NCI-H2171 treated with DMSO at 0.1 percent for 48 hours (cell line): Measurements from ENCODE around the gene DQX1.

Source experiments
- DNase-seq: peaks from one replicate; lab custom pipeline; 2025; lab: John Stamatoyannopoulos, UW

The DQX1 gene

DNA sequence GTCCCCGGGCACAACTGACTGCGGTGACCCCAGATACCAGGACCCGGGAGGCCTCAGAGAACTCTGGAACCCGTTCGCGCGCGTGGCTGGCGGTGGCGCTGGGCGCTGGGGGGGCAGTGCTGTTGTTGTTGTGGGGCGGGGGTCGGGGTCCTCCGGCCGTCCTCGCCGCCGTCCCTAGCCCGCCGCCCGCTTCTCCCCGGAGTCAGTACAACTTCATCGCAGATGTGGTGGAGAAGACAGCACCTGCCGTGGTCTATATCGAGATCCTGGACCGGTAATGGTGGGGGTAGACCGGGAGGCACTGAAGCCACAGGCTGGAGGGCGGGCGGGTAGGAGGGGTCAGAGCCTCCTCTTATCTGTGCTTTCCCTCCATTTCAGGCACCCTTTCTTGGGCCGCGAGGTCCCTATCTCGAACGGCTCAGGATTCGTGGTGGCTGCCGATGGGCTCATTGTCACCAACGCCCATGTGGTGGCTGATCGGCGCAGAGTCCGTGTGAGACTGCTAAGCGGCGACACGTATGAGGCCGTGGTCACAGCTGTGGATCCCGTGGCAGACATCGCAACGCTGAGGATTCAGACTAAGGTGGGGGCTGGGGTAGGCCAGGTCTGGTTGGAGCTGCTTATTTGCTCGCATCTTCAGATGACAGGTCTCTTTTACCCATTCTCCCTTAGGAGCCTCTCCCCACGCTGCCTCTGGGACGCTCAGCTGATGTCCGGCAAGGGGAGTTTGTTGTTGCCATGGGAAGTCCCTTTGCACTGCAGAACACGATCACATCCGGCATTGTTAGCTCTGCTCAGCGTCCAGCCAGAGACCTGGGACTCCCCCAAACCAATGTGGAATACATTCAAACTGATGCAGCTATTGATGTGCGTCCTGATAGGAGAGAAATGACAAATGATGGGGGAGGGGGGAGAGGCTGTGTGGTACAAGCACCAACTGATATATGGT lies 4.5 kb upstream of the DQX1 start:
- peak; percentile 27 for DNase-seq

GRCh38 chr2:74529357-74530238 lies 3.6 kb upstream of the DQX1 start, which contains the start of the genes AUP1 and HTRA2:
TSS of gene AUP1 (minus strand) at chr2:74529706. CDS start at chr2:74529629, 77 bp downstream.
TSS of gene HTRA2 (plus strand) at chr2:74529933. CDS start at chr2:74530007, 74 bp downstream.
- peak; percentile 98 for DNase-seq

- DNase-seq, result no peak
Observed at GRCh38 chr2:74528600-74529356, 2.7 kb upstream of the DQX1 start.

- DNase-seq, result no peak
Observed at GRCh38 chr2:74527741-74528140, 1.7 kb upstream of the DQX1 start.

GRCh38 chr2:74526649-74527230 lies 709 bp upstream of the DQX1 start:
- no peak for DNase-seq

- no peak for DNase-seq
Observed at GRCh38 chr2:74524955-74525716, 895 bp downstream of the DQX1 start.

DNA sequence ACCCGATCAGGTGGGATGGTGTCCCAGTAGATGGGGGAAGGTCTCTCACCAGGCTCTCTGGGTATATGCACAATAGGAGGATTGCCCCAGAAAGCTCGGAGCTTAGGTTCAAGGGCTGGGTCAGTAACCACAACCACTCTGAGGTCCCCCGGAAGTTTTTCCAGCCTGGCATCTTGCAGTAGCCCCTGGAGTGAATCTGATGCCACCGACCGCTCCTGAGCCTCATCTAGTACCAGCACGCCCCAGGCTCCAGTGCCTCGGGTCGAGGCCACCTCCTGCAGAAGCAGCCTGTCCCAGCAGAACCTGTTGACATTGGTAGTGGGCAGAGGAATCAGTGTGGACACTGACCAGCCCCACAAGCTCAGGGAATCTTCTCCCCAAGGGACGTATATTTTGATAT lies 2.0 kb downstream of the DQX1 start:
- DNase-seq, result no peak

GRCh38 chr2:74522516-74522915 lies 3.5 kb downstream of the DQX1 start:
- DNase-seq, result no peak

DNA sequence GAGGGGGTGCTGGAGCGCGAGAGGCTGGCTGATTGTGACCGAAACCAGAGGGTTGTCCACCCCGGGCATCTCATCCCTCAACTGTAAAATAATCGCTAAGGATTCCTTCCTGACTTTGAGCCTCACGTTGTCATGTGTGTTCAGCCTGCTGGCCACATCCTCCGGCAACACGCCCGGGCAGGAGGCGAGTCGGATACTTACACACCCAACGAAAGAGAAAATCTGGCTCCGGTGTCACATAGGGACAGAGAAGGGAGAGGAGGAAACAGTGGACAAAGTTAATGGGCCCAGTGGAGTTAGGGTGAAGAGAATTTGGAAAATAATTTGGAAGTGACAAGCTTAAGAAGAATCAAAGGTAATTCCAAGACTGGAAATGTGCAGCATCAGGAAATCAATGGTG lies 9.4 kb downstream of the DQX1 start:
- DNase-seq, result no peak

GRCh38 chr2:74515981-74516633 lies 9.9 kb downstream of the DQX1 start:
- DNase-seq, result no peak

- no peak for DNase-seq
Observed at GRCh38 chr2:74515271-74515980, 10.6 kb downstream of the DQX1 start.

DNA sequence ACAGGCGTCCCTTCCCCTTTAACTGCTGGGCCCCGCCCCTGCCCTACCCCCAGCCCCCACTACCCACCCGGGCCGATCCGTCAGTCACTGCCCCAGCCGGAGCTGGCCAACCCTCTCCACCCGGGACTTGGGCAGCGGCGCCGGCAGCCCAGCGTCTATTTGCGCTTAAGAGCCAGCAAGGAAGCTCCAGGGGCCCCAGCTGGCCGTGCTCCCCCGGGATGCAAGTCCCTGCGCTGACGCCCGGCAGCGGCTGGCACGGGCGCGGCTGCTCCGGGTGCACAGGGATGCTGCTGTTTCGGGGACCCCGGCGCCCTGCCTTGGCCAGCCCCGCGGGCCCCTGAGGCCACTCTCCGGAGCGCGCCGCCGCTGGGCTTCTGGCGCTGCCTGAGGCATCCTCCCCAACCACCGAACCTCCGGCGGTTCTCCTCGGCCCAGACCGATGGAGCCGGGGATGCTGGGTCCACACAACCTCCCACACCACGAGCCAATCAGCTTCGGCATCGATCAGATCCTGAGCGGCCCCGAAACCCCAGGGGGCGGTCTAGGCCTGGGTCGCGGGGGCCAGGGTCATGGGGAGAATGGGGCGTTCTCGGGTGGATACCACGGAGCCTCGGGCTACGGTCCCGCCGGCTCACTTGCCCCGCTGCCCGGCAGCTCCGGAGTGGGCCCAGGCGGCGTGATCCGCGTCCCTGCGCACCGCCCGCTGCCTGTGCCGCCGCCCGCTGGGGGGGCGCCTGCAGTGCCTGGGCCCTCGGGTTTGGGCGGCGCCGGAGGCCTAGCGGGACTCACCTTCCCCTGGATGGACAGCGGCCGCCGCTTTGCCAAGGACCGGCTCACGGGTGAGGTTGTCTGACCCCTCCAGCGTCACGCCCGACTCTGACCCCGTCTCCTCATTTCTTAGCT lies 11.4 kb downstream of the DQX1 start, which contains the start of gene TLX2:
Gene TLX2, plus strand, starts transcription at position 83 of the 903 bp plus-strand sequence. Its CDS starts 357 bp downstream, at position 440.
- DNase-seq, result peak; percentile 20

DNA sequence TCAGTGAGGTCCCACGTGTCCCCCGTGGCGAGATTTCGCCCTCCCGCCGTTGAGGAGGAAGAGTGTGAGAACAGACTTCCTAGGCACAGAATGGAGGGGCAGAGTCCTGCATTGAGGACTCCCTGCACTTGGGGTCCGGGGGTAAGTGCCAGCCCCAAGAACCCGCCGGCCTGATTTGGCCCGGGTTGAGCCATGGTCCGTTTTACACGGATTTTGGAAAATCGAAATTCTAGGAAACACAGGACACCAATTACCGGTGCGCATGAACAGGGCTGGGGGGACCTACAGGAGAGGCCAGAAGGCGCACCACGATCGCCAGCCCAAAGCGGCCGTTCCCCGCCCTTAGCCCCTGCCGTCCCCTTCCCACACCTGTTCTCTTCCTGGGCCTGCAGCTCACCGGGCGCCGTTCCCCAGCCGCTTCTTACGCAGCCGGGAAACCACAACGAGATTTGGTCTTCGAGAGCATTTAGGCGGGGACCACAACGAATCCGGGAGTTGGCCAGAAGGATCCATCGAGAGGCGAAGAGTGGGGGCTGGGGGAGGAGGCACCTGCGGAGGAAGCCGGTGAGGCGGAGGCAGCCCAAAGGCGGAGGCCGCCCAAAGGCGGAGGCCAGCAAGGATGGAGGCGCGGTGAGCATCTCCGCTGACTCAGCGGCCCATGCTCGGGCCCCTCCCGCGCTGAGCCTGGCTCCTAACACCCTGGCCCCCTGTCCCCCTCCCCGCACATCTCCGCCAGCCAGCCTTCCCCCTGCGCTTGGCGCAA lies 12.2 kb downstream of the DQX1 start:
- DNase-seq, result peak; percentile 30

- DNase-seq, result peak; percentile 42
Observed at GRCh38 chr2:74512744-74513604, 13.1 kb downstream of the DQX1 start.

DNA sequence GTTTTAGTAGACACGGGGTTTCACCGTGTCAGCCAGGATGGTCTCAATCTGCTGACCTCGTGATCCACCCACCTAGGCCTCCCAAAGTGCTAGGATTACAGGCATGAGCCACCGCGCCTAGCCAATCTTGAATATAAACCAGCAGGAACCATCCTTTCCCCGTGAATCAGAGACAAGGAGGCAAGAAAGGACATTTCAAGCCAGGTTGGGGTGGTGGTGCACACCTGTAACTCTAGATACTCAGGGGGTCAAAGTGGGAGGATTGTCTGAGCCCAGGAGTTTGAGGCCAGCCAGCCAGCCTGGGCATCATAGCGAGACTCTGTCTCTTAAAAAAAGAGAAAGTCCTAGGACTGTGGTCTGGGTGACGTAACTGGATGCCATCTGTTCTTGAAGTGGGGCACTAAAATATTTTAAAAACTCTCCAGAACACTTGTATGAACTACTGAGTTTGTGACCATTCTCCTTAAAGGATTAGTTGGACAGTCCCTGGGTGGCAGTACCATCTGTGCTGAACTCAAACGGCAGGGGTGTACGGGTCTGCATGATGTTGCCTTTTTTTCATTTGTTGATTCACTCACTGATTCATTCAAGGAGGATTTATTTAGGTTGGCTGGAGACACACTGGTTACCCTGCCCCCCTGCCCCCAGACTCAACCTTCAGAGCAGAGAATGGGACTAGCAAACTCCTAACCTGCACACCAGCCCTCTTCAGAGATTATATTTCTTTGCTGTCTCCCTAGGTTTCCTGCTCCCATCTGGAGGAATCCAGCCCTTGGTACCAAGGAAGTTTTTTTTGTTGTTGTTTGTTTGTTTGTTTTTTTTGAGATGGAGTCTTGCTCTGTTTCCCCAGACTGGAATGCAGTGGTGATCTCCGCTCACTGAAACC lies 14.7 kb downstream of the DQX1 start:
- no peak for DNase-seq

DNA sequence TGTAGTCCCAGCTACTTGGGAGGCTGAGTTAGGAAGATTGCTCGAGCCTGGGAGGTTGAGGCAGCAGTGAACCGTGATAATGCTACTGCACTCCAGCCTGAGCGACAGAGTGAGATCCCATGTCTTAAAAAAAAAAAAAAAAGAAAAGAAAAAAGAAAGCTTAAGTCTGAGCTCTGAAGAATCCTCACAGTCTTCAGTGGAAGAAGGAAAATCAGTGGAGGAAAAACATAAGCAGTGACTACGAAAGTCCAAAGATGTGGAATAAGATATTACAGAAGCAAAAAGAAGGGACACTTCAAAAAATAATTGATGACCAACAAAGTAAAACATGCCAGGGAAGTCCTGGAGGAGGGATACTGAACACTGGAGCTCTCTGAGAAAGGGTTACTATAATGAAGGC lies 15.8 kb downstream of the DQX1 start:
- no peak for DNase-seq
